OCI-LY7 (cell line): ENCODE data around the gene RFX3.

ENCODE experiments used
- EZH2phosphoT487 ChIP-seq: fragments of 200-600 bp; sonication (generic); IDR thresholded peaks from 2 replicates; pipeline ENCODE4 v1.6.1; 2018; ENCODE audit warnings: low read depth, borderline replicate concordance, mild to moderate bottlenecking, mixed run types, antibody characterized with exemption, low read length, moderate library complexity, mixed read lengths
- TF ChIP-seq, protein P1 (sequence below): fragments of 200-600 bp; sonication (generic); conservative IDR thresholded peaks from 2 replicates; pipeline ENCODE4 v1.5.1; 2014; ENCODE audit warnings: mild to moderate bottlenecking, antibody characterized with exemption, low read length, moderate library complexity, mixed read lengths

DNA sequence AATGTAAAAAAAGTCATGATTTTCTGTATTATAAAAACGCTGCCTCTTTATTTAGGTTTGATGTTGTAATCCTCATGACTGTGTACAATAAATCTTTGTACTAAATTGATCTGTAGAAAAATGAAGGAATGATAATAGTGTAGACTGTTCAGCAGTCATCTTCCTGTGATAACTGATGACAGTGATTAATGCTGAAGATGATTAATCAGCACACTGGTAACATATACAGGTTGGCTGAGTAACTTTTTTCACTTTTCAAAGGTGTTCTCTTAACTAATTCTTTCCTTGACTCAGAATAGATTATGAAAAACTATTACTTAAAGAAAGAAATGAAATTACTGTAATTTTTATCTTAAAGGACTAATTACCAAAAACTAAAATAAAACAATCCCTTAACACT lies 122.5 kb downstream of the RFX3 start:
- TF ChIP-seq, protein P1, sequence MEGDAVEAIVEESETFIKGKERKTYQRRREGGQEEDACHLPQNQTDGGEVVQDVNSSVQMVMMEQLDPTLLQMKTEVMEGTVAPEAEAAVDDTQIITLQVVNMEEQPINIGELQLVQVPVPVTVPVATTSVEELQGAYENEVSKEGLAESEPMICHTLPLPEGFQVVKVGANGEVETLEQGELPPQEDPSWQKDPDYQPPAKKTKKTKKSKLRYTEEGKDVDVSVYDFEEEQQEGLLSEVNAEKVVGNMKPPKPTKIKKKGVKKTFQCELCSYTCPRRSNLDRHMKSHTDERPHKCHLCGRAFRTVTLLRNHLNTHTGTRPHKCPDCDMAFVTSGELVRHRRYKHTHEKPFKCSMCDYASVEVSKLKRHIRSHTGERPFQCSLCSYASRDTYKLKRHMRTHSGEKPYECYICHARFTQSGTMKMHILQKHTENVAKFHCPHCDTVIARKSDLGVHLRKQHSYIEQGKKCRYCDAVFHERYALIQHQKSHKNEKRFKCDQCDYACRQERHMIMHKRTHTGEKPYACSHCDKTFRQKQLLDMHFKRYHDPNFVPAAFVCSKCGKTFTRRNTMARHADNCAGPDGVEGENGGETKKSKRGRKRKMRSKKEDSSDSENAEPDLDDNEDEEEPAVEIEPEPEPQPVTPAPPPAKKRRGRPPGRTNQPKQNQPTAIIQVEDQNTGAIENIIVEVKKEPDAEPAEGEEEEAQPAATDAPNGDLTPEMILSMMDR = no peak
- TF ChIP-seq EZH2phosphoT487 = no peak
